Measurements from ENCODE around the gene ATG2A.
A peak's percentile ranks its signal among the peaks of the same experiment; 100 is the strongest.

ATG2A gene

DNA sequence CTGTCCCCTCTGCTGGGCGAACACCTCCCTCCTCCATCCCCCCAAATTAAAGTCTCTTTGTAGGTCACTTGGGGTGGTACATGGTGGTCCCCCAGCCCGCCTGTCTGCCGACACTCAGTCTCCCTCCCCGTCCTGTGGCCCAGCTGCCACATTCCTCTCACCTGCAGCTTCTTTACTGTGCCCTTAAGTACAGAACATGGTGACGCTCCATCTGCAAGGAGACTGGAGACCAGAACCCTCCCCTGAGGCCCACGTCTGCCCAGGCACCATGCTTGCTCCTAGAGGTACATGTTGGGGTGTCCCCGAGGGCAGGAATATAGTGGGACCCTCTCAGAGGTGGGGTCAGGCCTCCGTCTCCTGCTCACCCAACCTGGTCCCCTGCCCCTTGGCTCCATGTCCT lies 33.0 kb downstream of the ATG2A start:
- DNase-seq (ENCODE audit: low spot score) = no peak

DNA sequence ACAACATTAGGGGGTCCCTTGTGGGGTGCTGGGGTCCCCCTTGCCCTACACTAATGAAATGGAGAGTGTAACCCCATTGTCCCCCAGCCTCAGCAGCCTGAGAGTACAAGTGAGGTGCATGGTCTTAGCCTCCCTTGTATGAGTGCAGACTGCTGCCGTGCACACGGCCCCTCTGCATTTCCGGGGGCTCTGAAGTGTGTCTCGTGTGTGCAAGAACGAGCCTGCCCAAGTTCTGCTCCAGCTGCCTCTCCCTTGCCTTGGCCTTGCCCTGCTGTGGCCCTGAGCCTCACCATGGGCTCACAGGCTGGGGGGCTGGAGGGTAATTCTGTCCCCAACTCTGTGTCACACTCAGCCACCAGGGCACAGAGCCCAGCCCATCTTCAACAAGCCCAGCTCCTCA lies 33.4 kb downstream of the ATG2A start:
- DNase-seq (ENCODE audit: low spot score) = no peak

DNA sequence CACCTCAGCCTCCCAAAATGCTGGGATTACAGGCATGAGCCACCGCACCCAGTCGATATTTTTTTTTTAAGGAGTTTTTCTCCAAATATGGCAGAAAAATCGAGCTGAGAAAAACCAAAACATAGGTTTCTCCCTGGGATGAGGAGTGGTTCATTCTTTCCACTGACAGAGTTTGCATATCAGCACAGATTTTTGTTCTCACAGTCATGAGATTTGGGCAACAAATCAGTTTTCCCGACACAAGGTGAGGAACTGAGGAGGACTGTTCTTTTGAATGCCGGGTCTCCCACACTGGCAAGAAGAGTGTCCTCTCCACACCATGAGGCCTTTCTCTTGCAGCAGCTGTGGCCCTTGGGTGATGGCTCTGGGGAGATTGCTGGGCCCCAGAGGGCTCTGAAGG lies 34.8 kb downstream of the ATG2A start:
- no peak for DNase-seq (ENCODE audit: low spot score)

DNA sequence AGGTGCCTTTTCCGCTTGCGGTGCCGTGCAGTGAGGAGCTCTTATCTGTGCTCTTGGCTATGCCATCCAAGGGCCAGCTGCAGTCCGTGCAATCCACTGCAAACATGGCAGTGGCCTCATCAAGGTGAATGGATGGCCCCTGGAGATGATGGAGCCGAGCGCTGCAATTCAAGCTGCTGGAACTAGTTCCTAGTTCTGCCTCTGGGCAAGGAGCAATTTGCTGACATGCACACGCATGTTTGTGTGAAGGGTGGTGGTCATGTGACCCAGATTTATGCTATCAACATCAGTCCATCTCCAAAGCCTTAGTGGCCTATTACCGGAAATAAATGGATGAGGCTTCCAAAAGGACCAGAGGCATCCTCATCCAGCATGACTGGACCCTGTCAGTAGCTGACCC lies 35.5 kb downstream of the ATG2A start:
- DNase-seq (ENCODE audit: low spot score) = no peak

DNA sequence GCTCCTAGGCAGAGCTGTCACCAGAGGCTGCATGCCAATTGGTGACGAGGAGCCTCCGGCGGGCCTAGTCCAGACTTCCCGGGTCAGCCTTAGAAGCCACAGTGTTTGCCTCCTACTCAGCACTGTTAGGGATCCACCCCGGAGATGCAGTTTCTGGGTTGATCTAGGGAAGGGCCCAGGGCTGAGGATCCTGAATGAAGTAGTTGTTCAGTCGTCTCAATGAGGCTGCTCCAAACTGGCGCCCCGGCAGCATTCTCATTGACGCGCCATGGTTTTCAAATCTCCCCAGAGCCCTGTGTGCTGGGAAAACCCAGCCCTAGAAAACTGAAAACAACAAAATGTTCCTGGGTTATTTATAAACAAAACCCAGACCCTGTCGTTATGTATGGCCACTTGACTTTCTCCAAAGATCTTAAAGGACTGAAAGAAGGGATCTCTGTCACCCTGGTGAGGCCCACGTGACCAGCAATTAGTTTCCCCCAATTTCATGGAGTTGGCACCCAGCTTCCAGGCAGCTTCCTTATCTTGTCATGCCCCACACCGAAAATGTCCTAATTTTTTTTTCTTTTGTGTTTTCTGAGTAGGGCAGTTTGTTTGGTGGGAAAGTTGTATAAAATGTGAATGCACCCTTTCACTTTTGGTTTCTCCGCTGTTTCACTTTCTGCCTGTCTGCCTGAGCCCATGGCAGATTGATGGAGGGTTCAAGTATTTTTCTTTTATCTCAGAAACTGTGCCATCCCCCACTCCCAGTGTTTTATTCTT lies 36.6 kb downstream of the ATG2A start:
- DNase-seq (ENCODE audit: low spot score) = no peak

DNA sequence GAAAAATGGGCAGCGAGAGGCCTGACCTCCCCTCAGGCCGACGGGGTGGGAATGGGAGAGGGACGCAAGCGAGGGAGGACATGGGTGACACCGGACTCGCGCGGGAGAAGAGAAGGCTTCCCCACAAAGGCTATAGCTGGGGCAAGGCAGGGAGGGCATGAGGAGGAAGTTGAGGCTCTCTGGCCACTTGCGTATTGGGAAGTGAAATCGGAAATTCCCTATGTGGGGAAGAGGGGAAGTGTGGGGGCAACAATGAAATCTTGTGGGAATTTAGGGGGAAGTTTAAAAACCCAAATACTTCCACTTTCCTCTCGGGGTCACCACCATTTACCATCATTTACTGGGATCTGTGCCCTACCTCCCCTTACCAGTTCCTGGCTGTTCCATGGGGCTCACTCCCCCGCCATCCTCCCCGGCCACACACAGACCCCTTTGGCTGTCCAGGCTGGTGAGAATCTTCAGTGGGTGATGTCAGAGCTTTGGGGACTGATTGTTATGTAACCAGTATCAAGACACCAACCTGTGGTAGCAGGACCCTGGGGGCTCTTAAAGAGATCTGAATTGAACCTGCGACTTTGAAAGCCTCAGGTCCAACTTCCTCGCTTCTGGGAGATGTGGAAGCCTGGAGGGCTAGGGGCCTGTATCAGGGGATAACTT lies 37.6 kb downstream of the ATG2A start:
- DNase-seq (ENCODE audit: low spot score) = no peak

DNA sequence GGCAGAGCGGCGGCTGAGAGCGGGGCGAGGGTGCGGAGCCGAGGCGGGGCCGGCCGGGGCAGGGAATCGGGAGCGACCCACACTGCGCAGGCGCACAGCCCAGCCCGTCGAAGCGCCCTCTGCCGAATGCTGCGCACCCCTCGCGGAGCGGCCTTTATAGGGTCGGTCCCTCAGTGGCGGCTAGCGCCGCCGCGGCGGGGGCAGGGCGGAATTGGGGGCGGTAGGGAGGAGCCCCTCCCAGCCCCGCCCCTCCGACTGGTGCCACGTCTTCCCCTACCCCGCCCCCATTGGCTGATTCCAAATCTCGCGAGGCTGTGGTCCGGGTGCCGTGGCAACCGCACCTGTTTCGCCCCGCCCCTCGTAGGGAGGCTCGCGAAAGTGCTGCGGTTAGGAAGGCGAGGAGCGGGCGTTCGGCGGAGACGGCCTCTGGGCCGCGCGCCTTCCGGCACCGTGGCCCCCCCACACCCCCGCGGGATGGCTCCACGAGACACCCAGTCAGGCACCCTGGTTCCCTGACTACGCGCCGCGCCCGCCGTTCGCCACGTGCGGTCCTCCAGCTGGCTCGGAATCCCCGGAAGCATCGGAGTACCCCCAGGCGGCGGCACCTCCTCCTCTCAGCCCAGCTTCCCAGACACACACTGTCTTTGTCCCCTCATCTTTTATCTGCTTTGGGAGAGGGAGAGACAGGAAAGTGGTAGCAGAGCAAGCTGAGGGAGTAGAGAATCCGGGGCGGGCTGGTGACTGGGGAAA lies 38.3 kb downstream of the ATG2A start, which contains the start of gene EHD1:
Gene EHD1 (minus strand): TSS at position 128 of the 750 bp plus-strand sequence. CDS start 157 bp downstream, outside the sequence.
- DNase-seq (ENCODE audit: low spot score) = peak; percentile 99

DNA sequence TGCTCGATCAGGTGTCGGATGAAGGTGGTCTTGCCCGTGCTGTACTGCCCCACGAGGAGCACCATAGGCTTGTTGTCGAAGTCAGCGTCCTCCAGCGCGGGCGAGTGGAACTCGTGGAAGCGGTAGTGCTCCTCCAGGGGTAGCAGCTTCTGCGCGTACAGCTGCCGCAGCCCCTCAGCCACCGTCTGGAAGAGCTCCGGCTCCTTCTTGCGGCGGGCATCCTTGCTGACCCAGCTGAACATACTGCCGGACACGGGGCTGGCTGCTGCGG lies 38.9 kb downstream of the ATG2A start:
- DNase-seq (ENCODE audit: low spot score) = no peak

DNA sequence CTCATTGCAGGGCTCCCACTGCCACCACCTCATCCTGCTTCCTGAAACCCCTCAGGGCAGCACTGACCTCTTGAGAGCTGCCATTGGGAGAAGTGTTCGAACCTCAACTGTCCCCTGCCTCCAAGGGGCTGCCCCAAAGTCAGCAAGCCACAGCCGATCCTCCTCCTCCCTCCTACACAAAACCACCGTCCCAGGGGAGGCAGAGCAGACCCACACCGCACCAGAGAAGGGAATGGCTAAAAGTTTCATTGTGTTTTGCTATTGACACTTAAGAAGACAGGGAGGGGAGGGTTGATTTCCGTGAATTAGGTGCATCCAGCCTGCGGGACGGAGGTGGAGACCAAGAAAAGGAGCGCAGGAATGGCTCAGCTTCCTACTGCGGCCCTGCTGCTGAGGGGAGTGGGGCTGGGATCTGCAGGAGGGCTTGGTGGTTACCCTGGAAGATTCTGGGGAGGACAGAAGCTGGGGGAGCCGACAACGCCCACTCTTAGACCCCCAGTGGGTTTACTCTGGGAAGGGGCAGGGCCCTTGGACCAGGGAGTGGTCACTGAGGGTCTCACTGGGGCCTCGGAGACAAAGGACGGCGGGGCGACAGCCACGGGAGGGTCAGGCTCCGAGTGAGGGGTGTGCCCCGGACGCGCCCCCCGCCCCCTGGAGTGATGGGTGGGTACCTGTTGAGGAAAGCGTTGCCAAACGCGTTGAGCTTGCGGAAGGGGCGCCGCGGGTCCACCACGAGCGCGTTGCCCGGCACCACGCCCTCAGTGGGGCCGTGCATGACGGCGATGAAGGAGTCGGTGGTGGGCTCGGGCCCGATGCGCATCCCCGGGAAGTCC lies 39.4 kb downstream of the ATG2A start:
- no peak for DNase-seq (ENCODE audit: low spot score)

DNA sequence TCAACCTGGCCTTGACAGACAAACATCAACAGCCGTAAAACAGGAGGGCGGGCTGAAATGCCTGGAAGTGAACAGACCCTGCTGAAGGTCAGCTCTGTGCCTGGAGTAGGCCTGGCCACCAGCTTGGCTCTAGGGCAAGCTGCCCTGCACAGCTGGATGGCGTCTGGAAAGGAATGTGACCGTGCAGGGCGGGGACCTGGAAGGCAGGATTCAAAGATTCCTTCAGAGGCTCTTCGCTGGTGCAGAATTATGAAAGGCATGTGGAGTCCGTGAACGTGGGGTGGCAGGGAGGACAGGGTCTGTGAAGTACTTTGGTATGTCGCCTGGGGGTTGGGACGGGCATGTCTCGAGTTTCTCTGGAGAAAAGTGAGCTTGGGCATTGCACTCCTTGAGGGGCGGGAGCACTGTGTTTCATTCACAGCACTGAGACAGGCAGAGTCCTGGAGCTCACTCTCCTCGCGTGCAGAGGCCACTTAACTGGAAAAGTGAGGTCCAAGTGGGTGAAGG lies 40.1 kb downstream of the ATG2A start:
- peak; percentile 26 for DNase-seq (ENCODE audit: low spot score)

DNA sequence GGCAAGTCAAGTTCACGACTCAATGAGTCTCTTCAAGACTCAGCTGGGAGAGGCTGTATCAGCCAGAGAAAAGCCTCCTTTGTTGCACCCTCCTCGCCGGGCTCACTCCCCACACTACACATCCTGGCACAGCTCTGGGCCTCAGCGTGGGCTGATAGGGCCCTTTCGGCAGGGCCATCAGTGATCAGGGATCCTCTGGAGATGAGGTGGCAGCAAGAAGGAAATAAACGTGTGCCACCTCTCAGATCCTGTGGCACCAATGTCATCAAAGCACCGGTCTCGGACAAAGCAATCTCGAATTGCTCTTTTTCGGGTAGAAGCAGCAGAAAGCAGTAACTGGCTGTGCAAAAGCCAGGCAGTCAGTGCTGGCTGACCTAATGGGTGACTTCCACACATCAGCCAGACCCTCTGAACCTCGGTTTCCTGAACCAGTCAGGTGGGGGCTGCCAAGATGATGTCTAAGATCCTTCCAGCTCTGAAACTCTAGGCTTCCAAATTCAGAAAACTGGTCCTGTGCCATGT lies 40.7 kb downstream of the ATG2A start:
- DNase-seq (ENCODE audit: low spot score) = peak; percentile 69

DNA sequence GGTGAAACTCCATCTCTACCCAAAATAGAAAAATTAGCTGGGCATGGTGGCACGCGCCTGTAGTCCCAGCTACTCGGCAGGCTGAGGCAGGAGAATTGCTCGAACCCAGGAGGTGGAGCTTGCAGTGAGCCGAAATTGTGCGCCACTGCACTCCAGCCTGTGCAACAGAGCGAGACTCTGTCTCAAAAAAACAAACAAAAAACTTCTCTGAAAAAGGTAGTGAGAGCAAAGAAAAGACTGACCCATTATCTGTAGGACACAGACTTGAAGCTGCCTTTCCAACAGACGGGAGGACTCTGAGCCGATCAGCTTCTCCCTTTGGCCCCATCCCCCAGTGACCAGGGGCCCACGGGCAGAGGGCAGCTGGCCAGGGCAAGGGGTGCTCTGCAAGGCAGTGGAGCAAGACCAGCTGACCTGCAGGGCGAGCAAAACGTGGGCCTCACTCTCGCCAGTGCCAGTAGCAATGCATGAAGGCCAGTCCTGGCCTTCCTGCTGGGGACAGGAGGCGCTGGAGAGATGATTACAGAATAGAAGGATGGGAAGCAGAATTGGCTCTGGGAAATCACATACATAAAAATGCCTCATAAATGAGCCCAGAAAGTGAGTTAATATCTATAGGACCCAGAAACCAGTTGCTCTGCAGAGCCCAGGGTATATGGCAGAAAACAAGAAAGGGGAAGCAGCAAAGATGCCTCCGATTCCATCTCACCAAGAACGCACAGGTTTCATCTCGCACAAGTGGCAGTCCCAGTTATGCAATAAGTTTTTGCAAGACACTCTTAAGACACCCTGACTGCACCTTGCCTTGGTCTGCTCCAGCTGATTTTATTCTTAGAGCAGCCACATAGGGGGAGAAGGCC lies 41.4 kb downstream of the ATG2A start:
- DNase-seq (ENCODE audit: low spot score) = no peak

DNA sequence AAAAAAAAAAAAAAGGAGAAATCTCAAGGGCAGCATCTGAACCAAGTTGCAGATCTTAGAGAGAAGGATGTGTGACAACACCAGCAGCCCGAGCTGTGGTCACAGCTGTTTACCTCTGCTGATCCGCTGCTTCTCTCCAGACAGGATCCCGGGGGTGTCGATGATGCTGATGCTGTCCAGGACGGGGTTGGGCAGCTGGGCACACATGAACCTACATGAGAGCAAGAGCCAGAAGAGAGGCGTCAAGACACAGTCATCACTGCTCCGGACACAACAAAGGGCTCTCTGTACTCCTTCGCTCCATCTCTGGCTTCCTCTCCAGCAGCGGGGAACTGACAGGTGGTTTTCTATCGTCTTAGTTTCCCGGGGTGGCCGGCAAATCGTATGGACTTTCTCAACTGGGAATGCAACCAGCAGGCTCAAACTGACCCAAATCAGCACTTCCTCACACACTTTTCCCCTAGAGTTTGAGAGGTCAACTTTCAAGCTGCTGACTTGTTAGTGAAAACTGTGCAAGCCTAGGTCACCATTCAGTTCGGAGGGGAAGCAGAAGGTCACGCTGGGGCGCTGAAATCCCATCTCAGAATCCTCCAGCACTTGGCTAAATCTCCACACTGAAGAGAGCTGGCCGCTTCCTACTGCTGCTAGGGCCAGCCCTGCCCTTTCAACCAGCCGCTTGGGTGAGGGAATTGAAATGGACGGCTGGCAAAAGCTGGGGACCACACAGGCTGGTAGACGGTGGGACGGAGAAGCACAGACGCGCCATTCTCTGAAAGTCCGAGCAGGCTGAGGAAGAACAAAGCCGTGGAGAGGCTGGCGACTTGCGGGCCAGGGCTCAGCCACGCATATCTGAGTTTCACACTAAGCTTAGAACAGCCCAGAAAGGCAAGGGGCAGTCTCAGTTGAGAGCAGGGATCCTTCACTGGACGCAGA lies 42.4 kb downstream of the ATG2A start:
- peak; percentile 85 for DNase-seq (ENCODE audit: low spot score)

DNA sequence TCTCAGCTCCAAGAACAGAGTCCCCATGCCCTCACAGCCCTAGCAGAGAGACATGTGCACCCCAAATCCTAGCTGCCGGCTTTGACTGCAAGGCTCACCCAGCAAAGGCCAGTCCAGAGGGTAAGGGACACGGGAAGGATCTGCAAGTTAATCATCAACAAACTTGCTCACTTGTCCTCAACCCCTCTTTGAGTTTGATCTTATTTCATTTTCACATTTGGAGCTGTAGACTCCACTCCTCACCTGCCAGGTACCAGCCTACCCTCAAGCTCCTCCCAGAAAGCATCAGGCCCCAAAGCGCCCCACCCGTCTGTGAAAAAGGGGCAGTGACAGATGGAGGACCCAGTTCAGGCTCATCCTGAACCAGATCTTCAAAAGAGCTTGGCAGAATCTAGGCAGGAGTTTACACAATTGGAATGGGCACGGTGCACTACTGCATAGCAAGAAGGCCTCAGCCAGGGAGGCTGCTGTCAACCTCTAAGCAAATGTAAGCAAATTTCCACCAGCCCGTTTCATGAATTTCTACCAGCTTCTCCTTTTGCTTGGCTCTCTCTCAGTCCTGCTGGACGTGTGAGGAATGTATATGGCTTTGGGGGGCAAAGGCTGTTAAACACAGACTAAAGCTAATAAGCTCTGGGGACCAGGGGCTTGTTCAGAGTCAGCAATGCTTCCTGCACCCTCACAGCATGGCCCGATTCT lies 44.1 kb downstream of the ATG2A start:
- no peak for DNase-seq (ENCODE audit: low spot score)

DNA sequence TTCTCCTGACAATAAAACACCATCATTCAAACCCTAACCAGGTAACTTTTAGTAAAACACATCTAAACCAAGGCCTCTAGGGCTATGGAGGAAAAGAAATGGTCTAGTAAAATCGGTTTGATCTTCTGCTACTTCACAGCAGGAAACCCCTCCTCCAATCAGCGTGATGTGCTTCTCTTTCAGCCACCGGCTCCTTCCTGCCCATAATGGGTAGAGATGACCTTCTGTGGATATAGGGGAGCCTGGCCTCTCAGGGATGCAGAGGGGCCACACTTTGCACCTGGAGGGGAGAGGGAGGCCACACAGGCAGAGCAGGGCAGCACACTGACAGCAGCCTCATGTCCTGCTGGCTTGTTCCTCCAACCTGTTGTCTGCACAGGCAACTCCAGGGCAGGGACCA lies 45.5 kb downstream of the ATG2A start:
- DNase-seq (ENCODE audit: low spot score) = no peak

DNA sequence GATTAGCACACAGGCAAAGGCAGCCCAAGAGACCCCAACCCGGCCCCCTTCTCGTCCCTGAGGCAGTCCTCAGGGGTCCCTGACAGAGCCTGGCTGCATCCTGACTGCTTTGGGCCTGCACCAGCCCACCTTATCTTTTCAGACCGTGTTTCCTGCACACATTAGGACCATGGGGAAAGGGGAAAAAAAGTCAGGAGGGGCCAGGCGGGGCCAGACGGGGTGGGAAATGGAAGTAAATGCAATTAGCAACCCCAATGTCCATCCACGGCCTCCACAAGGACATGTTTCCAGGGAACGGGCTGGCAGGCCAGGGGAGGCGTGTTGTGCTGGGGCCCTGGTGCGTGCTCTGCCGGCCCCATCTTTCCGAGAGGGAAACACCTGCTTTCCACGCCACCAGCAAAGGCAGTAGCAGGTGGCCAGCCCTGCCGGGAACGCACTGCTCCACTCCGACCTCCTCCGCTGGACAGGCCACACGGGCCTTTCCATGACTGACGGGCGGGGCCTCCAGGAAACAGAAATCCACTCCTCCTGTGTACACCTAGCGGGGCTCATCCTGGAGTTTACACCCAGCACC lies 46.0 kb downstream of the ATG2A start:
- no peak for DNase-seq (ENCODE audit: low spot score)

DNA sequence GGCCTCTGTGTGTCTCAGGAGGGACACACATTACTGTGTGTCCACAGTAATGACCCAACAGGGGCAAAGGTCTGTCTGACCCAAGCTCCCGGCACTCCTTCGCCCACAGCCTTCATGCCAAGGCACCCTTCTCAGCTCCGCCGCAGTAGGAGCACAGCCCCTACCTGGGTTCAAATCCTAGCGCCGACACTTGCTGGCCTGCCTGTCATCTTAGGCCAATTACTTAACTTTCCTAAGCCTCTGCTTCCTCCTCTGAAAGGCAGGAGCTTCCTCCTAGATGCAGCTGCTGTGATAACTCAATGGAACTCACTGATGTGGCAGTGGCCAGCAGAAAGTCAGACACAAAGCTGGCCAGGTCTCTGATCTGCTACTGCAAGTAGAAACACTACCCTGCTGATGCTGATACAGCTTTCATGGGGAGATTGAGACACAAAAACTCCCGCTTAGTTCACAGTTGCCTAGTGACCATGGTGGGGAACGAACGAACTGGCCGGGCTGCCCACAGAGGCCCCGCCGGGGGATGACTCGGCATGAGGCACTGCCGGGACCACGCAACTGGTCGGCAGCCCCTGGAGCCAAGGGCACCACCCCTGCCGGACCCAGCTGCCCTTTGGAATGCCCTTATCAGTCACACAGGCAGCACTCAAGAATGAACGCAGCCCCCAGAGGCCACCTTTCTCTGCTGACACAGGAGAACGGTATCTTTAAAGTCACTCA lies 46.7 kb downstream of the ATG2A start:
- no peak for DNase-seq (ENCODE audit: low spot score)

DNA sequence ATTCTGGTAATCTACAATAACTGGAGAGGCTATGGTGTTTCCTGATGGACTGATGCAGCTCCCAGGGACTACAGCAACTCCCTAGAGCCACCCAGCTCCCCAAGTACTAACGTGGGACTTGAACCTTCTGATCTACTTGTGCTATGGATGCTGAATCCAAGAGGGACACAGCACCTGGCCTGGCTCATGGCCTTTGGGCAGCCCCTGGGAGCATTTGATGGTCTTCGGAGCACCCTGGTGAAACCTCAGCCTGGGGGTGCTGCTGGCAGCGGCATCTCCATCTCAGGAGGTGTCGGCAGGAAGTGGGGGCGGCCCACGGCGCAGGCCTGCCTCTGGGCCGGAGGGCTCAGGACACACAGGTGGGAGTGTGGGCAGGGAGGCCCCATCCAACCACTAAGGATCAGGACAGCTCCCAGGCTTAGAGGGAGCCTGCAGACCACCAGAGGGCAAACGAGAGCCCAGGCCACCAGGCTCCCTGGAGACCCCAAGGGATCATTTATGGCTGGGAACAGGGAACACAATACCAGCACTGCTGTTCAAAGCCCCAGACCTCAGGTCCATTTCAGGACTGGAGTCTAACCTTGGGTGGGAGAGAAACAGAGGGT lies 47.3 kb downstream of the ATG2A start:
- DNase-seq (ENCODE audit: low spot score) = no peak
